ENCODE measurements around the gene MSI2. TPM values are rescaled to one million over a fixed set of nuclear protein-coding genes. Genes with fewer than 3 reads are reported as not detected.

MSI2 gene
- total and polyA plus RNA-seq, 2 experiments from 2014 or later = 18.9 to 41.8 TPM

DNA sequence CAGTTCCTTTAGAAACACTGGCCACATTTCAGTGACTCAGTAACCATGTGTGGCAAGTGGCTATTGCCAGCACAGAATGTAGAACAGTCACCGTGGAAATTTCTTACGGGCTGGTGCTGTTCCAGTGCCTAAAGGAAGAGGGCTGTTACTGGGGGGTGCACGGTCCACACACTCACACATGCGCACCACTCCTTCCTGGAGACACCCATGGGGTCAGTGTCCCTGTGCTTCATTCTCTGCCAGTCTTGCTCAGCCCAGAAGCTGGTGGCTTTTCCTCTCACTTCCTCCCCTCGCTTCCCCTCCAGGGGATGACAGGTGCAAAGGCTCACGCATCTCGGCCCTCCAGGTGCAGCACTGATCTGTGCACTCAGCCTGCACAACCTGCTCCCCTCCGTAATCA, 373.1 kb downstream of the MSI2 start (continued):
- TF ChIP-seq, protein P1, sequence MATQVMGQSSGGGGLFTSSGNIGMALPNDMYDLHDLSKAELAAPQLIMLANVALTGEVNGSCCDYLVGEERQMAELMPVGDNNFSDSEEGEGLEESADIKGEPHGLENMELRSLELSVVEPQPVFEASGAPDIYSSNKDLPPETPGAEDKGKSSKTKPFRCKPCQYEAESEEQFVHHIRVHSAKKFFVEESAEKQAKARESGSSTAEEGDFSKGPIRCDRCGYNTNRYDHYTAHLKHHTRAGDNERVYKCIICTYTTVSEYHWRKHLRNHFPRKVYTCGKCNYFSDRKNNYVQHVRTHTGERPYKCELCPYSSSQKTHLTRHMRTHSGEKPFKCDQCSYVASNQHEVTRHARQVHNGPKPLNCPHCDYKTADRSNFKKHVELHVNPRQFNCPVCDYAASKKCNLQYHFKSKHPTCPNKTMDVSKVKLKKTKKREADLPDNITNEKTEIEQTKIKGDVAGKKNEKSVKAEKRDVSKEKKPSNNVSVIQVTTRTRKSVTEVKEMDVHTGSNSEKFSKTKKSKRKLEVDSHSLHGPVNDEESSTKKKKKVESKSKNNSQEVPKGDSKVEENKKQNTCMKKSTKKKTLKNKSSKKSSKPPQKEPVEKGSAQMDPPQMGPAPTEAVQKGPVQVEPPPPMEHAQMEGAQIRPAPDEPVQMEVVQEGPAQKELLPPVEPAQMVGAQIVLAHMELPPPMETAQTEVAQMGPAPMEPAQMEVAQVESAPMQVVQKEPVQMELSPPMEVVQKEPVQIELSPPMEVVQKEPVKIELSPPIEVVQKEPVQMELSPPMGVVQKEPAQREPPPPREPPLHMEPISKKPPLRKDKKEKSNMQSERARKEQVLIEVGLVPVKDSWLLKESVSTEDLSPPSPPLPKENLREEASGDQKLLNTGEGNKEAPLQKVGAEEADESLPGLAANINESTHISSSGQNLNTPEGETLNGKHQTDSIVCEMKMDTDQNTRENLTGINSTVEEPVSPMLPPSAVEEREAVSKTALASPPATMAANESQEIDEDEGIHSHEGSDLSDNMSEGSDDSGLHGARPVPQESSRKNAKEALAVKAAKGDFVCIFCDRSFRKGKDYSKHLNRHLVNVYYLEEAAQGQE (IDR thresholded peaks at IDR 0.05; ENCODE audit: unreplicated experiment) = no peak
- no peak for TF ChIP-seq EZH2phosphoT487 (IDR thresholded peaks at IDR 0.05; ENCODE audit: unreplicated experiment)

DNA sequence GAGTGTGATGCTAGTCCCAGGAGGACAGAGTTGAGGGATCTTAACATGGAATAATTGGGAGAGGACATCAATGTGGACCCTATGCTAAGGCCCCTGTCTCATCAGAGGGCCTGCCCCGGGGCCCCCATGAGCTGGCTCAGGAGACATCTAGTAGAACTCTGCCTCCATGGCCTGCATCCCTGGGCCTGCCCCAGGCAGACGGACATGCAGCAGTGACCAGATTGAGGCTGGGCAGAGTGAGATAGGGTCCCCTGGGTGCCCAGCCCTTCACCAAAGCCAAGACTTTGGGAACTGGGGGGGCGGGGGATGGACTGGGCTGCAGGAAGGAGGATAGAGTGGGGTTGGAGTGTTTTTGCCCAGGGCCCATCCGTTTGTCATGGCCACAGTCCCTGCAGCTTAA, 373.6 kb downstream of the MSI2 start:
- Histone ChIP-seq H3K27me3 (ENCODE audit: insufficient read depth) (no peaks in the 10 kb centered on the region), H4K20me1 (replicated peaks; ENCODE audit: insufficient read depth) (no peaks in the 10 kb centered on the region), H3K4me2 (no peak overlapping the region), H3K79me2 (replicated peaks; ENCODE audit: insufficient read depth) (no peaks in the 10 kb centered on the region), H3K27ac (ENCODE audit: low read depth) (no peak overlapping the region), H3K4me1 (ENCODE audit: insufficient read depth) (no peaks in the 10 kb centered on the region), H3K4me3 (no peak overlapping the region), H2AFZ (no peak overlapping the region), H3F3A (replicated peaks; ENCODE audit: low read depth) (no peaks in the 10 kb centered on the region), H3K36me3 (ENCODE audit: insufficient read depth) (no peaks in the 10 kb centered on the region; the same call in 1 of the 2 replicates), H3K9me2 (ENCODE audit: insufficient read depth) (no peaks in the 10 kb centered on the region)
- H3K27ac Mint-ChIP-seq = no peak overlapping the region
- peaks cover 20% of the 10 kb centered on the region for H3K36me3 Mint-ChIP-seq (ENCODE audit: low read depth)
- no peaks in the 10 kb centered on the region for H3K4me1 Mint-ChIP-seq
- H3K27me3 Mint-ChIP-seq (ENCODE audit: insufficient read depth, low read depth, poor library complexity) = peaks cover 8% of the 10 kb centered on the region
- no peak overlapping the region for H3K4me3 Mint-ChIP-seq
- H3K9me3 Mint-ChIP-seq = no peaks in the 10 kb centered on the region
- DNase-seq (ENCODE audit: low spot score) (no peak), ATAC-seq (no peak)
- TF ChIP-seq ZNF331 (CRISPR knock-in tag; IDR thresholded peaks at IDR 0.05; ENCODE audit: low read depth) (no peak), ZNF114 (CRISPR knock-in tag; IDR thresholded peaks at IDR 0.05) (no peak), JUNB (IDR thresholded peaks at IDR 0.05; ENCODE audit: unreplicated experiment) (no peak), EZH2phosphoT487 (IDR thresholded peaks at IDR 0.05; ENCODE audit: unreplicated experiment) (no peak), POLR2AphosphoS5 (IDR thresholded peaks at IDR 0.05; ENCODE audit: low read depth) (no peak), EZH2 (IDR thresholded peaks at IDR 0.05; ENCODE audit: low read depth, unreplicated experiment) (no peak)
- TF ChIP-seq, protein P2, sequence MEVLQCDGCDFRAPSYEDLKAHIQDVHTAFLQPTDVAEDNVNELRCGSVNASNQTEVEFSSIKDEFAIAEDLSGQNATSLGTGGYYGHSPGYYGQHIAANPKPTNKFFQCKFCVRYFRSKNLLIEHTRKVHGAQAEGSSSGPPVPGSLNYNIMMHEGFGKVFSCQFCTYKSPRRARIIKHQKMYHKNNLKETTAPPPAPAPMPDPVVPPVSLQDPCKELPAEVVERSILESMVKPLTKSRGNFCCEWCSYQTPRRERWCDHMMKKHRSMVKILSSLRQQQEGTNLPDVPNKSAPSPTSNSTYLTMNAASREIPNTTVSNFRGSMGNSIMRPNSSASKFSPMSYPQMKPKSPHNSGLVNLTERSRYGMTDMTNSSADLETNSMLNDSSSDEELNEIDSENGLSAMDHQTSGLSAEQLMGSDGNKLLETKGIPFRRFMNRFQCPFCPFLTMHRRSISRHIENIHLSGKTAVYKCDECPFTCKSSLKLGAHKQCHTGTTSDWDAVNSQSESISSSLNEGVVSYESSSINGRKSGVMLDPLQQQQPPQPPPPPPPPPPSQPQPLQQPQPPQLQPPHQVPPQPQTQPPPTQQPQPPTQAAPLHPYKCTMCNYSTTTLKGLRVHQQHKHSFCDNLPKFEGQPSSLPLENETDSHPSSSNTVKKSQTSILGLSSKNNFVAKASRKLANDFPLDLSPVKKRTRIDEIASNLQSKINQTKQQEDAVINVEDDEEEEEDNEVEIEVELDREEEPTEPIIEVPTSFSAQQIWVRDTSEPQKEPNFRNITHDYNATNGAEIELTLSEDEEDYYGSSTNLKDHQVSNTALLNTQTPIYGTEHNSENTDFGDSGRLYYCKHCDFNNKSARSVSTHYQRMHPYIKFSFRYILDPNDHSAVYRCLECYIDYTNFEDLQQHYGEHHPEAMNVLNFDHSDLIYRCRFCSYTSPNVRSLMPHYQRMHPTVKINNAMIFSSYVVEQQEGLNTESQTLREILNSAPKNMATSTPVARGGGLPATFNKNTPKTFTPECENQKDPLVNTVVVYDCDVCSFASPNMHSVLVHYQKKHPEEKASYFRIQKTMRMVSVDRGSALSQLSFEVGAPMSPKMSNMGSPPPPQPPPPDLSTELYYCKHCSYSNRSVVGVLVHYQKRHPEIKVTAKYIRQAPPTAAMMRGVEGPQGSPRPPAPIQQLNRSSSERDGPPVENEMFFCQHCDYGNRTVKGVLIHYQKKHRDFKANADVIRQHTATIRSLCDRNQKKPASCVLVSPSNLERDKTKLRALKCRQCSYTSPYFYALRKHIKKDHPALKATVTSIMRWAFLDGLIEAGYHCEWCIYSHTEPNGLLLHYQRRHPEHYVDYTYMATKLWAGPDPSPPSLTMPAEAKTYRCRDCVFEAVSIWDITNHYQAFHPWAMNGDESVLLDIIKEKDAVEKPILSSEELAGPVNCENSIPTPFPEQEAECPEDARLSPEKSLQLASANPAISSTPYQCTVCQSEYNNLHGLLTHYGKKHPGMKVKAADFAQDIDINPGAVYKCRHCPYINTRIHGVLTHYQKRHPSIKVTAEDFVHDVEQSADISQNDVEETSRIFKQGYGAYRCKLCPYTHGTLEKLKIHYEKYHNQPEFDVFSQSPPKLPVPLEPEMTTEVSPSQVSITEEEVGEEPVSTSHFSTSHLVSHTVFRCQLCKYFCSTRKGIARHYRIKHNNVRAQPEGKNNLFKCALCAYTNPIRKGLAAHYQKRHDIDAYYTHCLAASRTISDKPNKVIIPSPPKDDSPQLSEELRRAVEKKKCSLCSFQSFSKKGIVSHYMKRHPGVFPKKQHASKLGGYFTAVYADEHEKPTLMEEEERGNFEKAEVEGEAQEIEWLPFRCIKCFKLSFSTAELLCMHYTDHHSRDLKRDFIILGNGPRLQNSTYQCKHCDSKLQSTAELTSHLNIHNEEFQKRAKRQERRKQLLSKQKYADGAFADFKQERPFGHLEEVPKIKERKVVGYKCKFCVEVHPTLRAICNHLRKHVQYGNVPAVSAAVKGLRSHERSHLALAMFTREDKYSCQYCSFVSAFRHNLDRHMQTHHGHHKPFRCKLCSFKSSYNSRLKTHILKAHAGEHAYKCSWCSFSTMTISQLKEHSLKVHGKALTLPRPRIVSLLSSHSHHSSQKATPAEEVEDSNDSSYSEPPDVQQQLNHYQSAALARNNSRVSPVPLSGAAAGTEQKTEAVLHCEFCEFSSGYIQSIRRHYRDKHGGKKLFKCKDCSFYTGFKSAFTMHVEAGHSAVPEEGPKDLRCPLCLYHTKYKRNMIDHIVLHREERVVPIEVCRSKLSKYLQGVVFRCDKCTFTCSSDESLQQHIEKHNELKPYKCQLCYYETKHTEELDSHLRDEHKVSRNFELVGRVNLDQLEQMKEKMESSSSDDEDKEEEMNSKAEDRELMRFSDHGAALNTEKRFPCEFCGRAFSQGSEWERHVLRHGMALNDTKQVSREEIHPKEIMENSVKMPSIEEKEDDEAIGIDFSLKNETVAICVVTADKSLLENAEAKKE (CRISPR knock-in tag; IDR thresholded peaks at IDR 0.05) = no peak
- TF ChIP-seq, protein P1 (IDR thresholded peaks at IDR 0.05; ENCODE audit: unreplicated experiment) = no peak
- TF ChIP-seq, protein P3, sequence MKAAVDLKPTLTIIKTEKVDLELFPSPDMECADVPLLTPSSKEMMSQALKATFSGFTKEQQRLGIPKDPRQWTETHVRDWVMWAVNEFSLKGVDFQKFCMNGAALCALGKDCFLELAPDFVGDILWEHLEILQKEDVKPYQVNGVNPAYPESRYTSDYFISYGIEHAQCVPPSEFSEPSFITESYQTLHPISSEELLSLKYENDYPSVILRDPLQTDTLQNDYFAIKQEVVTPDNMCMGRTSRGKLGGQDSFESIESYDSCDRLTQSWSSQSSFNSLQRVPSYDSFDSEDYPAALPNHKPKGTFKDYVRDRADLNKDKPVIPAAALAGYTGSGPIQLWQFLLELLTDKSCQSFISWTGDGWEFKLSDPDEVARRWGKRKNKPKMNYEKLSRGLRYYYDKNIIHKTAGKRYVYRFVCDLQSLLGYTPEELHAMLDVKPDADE (IDR thresholded peaks at IDR 0.05) = no peak

All from GM23338 (cell line).